Common myeloid progenitor, CD34-positive (primary cell): ENCODE results near the gene MYO5C.

Experiments used
- CTCF ChIA-PET: fragments of 350-600 bp; sonication (Branson Sonifier 250); formaldehyde crosslinking; loops from one replicate; lab custom pipeline; 2021; ENCODE audit warnings: antibody characterized with exemption; lab: Charles Lee
- POLR2A ChIA-PET: fragments of 350-600 bp; sonication (Branson Sonifier 250); formaldehyde crosslinking; loops from one replicate; lab custom pipeline; 2021; ENCODE audit warnings: antibody characterized with exemption; lab: Charles Lee
- DNase-seq, 3 donors: peaks; one replicate each; pipeline versions ENCODE4 v3.0.0 to v3.0.0-alpha.2; 2013
- H3K27ac ChIP-seq, 2 experiments: 1 replicate in 1 of 2; 2 replicates in 1 of 2; pipeline ENCODE4 v1.7.0; 2013; ENCODE audit warnings: inconsistent platforms in 2 of 2, low read length in 2 of 2, mild to moderate bottlenecking in 2 of 2, low read depth in 1 of 2, moderate library complexity in 1 of 2; ENCODE audit not compliant: severe bottlenecking in 2 of 2, insufficient read depth in 1 of 2, poor library complexity in 1 of 2
- H3K27me3 ChIP-seq, 5 experiments: replicated peaks in 2 of 5; 1 replicate in 3 of 5; 2 replicates in 2 of 5; pipeline versions ENCODE4 v1.6.1 to v1.7.0; 2013; ENCODE audit warnings: low read length in 4 of 5, mild to moderate bottlenecking in 2 of 5, moderate library complexity in 2 of 5, inconsistent platforms in 1 of 5; ENCODE audit not compliant: insufficient read depth in 5 of 5, control insufficient read depth in 4 of 5
- H3K36me3 ChIP-seq, 4 experiments: 1 replicate in 2 of 4; 2 replicates in 2 of 4; pipeline versions ENCODE4 v1.6.1 to v1.7.0; 2013; ENCODE audit warnings: low read length in 3 of 4, control low read depth in 1 of 4, mild to moderate bottlenecking in 1 of 4; ENCODE audit not compliant: control insufficient read depth in 4 of 4, insufficient read depth in 4 of 4
- H3K4me1 ChIP-seq, 4 experiments: 1 replicate in 3 of 4; 2 replicates in 1 of 4; pipeline versions ENCODE4 v1.6.1 to v1.7.1; 2013; ENCODE audit warnings: low read length in 3 of 4, mild to moderate bottlenecking in 3 of 4, control low read depth in 1 of 4, inconsistent platforms in 1 of 4, moderate library complexity in 1 of 4; ENCODE audit not compliant: control insufficient read depth in 4 of 4, insufficient read depth in 4 of 4; ENCODE audit errors: control extremely low read depth in 1 of 4
- H3K4me3 ChIP-seq, 7 experiments: 1 replicate in 4 of 7; 2 replicates in 3 of 7; pipeline versions ENCODE4 v1.5.1 to v1.7.0; 2013; ENCODE audit warnings: mild to moderate bottlenecking in 7 of 7, low read length in 6 of 7, moderate library complexity in 6 of 7, inconsistent platforms in 2 of 7, low read depth in 2 of 7, control low read depth in 1 of 7; ENCODE audit not compliant: insufficient read depth in 4 of 7, control insufficient read depth in 1 of 7; ENCODE audit errors: extremely low read depth in 1 of 7
- H3K9me3 ChIP-seq, 5 experiments: 1 replicate in 4 of 5; 2 replicates in 1 of 5; pipeline versions ENCODE4 v1.6.1 to v1.7.1; 2013; ENCODE audit warnings: low read length in 4 of 5, mild to moderate bottlenecking in 2 of 5, inconsistent platforms in 1 of 5, low read depth in 1 of 5, moderate library complexity in 1 of 5; ENCODE audit not compliant: control insufficient read depth in 4 of 5, insufficient read depth in 2 of 5; ENCODE audit errors: control extremely low read depth in 1 of 5
- WGBS: methylation state at CpG from one replicate; pipeline ENCODE4 v1.1.5; 2013; ENCODE audit not compliant: insufficient coverage; 5-methylcytosine and 5-hydroxymethylcytosine counted together

MYO5C gene

DNA sequence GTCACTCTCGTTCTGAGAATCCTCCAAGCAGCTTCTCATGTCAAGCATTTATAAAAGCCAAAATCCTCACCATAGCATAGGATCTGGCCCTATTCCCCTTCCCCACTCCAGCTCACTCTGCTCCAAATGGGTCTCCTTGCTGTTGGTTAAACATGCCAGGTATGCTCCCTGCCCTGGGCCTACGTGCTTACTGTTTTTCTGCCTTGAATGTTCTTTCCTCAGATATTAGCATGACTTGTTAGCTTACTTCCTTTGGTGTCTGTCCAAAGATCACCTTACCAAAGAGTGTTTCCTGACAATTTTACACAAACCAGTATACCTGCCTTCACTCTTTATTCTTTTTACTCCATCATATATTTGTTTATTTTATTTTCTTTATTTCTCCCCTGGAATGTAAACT, 33.1 kb upstream of the MYO5C start:
- 95% methylated on average over 2 of the region's 2 CpGs for WGBS
- Histone ChIP-seq H3K27me3 (no peaks in the 10 kb centered on the region), H3K4me3 (no peak overlapping the region), H3K4me1 (peaks cover 0 to 10% (median 7%) of the 10 kb centered on the region in 4 experiments), H3K9me3 (no peaks in the 10 kb centered on the region), H3K36me3 (peaks cover 3 to 26% (median 13%) of the 10 kb centered on the region in 4 experiments), H3K27ac (no peak overlapping the region)
- CTCF ChIA-PET, result interaction anchor here (1.0 to 1.5 kb wide), 4 partner anchors 14 to 406 kb away, joined by 3 to 5 read pairs (median 4); no protein-coding TSS in a partner anchor
- DNase-seq, result no peak
- POLR2A ChIA-PET, result no interaction called here

DNA sequence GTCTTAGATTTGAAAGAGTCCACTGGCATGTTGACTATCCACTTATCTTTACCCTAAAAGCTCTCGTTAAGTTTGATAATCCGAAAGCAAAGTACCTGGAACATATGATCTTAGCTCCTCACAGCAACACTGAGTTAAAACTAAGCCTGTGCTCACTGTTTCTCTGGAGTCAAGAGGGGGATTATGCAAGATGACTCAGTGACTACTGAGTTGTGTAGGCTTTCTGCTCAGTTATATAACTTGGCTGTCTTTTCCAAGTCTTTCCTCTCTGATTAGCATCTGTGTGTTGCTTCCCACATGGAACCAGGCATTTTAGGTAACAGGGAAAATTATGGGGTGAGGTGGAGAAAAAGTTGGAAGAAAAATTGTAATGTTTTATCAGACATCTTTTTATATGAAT, 31.2 kb upstream of the MYO5C start:
- DNase-seq, result no peak
- Histone ChIP-seq H3K27ac (no peak overlapping the region), H3K27me3 (no peaks in the 10 kb centered on the region), H3K4me1 (peaks cover 0 to 6% (median 6%) of the 10 kb centered on the region in 4 experiments), H3K4me3 (no peak overlapping the region), H3K9me3 (no peaks in the 10 kb centered on the region), H3K36me3 (peaks cover 3 to 37% (median 15%) of the 10 kb centered on the region in 4 experiments)
- 100% methylated on average over 2 of the region's 2 CpGs for WGBS
- POLR2A ChIA-PET, result no interaction called here
- CTCF ChIA-PET, result interaction anchor here (2.2 kb wide), 1 partner anchor 137 kb away, joined by 4 read pairs; no protein-coding TSS in a partner anchor

DNA sequence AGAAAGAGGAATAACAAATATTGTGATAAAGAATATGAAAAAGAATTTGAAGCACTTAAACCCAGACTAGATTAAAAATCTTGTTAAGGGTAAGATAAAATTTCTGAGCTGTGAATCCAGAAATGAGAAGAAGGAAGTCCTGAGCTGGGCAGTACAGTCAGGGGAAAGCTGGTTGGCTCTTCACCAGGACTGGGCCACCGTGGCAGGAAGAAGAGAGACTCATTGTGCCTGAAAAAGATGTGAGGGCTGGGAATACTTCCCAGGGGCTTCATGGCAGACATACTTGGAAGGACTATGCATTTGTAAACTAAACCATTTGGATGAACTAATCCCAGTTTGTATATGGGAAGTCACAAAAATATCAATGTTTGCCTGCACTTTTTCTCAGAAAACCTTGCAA, 28.5 kb upstream of the MYO5C start:
- H3K36me3 ChIP-seq, result peaks cover 11 to 45% (median 21%) of the 10 kb centered on the region in 4 experiments

DNA sequence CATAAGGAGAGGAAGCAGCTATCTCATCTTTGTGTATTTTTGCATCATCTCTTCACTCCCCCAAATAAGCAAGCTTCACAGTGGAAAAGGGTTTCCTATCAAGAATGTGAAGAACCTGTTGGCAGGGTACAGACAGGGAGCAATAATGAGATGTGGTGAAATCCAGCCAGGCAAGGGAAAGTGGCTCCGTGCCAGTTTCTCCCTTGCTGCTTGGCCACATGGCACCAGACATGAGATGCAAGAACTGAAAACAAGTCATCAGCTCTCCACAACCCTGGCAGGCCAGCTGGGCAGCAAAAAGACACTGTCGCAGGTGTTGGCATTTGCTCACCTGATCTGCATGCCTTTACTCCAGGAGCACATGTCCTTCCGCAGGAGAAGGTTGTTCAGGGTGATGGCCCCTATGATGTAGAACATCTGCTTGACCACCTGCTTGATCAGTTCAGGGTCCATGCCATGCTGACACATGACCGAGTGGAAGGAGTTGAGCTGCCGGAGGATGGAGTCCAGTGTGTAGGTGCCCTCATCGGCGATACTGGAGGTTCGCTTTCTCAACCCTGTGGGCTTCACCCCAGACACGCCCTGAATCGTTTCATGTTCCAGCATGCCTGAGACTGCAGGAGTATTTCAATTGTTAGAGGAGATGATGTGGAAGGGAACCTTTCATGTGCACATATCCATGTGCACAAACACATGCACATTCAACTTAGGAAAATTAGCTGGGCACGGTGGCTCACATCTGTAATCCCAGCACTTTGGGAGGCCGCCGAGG, 23.3 kb upstream of the MYO5C start:
- Histone ChIP-seq H3K36me3 (peaks cover 20 to 43% (median 27%) of the 10 kb centered on the region in 4 experiments), H3K9me3 (no peaks in the 10 kb centered on the region), H3K27me3 (no peaks in the 10 kb centered on the region), H3K4me3 (no peak overlapping the region), H3K27ac (no peak overlapping the region), H3K4me1 (no peaks in the 10 kb centered on the region)
- ChIA-PET POLR2A (interaction anchor here (0.6 kb wide), 1 partner anchor 27 kb away, joined by 4 read pairs; no protein-coding TSS in a partner anchor), CTCF (interaction anchor here (0.8 to 2.9 kb wide), 2 partner anchors 10 to 13 kb away, joined by 3 to 8 read pairs; no protein-coding TSS in a partner anchor)
- DNase-seq, result no peak
- 97% methylated on average over 11 of the region's 13 CpGs for WGBS

More for the DNA sequence above, 28.5 kb upstream of the MYO5C start:
- 67% methylated on average over 1 of the region's 1 CpG for WGBS
- no peaks in the 10 kb centered on the region for H3K27me3 ChIP-seq
- no peaks in the 10 kb centered on the region for H3K9me3 ChIP-seq
- POLR2A ChIA-PET, result interaction anchor here (0.7 kb wide), 1 partner anchor 56 kb away, joined by 3 read pairs; no protein-coding TSS in a partner anchor
- no peak overlapping the region for H3K4me3 ChIP-seq
- DNase-seq, result no peak
- no peaks in the 10 kb centered on the region for H3K4me1 ChIP-seq
- CTCF ChIA-PET, result interaction anchor here (0.6 to 0.9 kb wide), 2 partner anchors 53 to 67 kb away, joined by 3 read pairs; no protein-coding TSS in a partner anchor
- H3K27ac ChIP-seq, result no peak overlapping the region

DNA sequence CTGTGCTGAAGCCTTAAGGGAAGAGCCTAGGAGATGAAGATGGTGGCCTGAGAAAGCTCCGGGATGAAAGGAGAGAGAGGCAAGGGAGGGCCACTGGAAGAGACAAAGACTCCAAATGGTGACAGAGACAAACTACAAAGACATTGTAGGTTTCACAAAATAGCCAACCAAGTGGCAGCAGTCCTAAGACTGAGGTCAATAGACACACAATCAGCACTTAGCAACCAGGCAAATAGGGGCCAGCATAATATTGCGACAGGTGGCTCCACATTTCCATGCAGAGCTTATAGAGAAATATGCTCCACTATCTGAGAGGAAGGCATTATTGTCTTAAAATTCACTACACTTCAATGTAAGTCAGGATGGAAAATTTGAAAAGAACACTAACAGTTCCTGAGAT, 22.1 kb upstream of the MYO5C start:
- ChIA-PET CTCF (interaction anchor here (1.6 to 2.9 kb wide), 2 partner anchors 15 to 26 kb away, joined by 4 to 8 read pairs; no protein-coding TSS in a partner anchor), POLR2A (no interaction called here)
- no peak overlapping the region for H3K27ac ChIP-seq
- no peak overlapping the region for H3K4me3 ChIP-seq
- no peaks in the 10 kb centered on the region for H3K9me3 ChIP-seq
- H3K27me3 ChIP-seq, result no peaks in the 10 kb centered on the region
- no peaks in the 10 kb centered on the region for H3K4me1 ChIP-seq
- peaks cover 20 to 47% (median 29%) of the 10 kb centered on the region in 4 experiments for H3K36me3 ChIP-seq
- 90% methylated on average over 2 of the region's 2 CpGs for WGBS
- no peak for DNase-seq

DNA sequence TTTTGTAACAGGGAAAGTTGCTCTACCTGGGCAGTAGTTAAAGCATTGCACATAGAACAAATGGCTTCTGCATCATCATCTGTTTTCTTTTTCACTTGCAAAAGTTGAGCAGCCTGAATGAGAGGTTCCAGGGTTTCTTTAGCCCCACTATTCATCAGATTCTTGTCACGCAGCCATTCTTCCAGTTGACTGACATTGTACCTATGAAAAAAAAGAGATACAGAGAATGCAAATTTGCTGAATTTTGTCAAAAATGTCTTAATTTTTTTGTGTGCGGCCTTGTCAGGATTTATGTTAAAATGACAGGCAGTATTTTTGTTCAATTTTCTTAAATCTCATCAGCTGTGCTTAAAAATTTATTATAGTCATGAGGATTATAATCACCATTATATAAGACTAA, 21.4 kb upstream of the MYO5C start:
- H3K4me1 ChIP-seq, result no peaks in the 10 kb centered on the region
- ChIA-PET POLR2A (no interaction called here), CTCF (interaction anchor here (1.6 to 2.9 kb wide), 2 partner anchors 15 to 26 kb away, joined by 4 to 8 read pairs; no protein-coding TSS in a partner anchor)
- H3K9me3 ChIP-seq, result no peaks in the 10 kb centered on the region
- no CpG with 5 or more reads among the region's 2 CpGs for WGBS
- H3K27ac ChIP-seq, result no peak overlapping the region
- H3K4me3 ChIP-seq, result no peak overlapping the region
- peaks cover 20 to 44% (median 29%) of the 10 kb centered on the region in 4 experiments for H3K36me3 ChIP-seq
- DNase-seq, result no peak
- H3K27me3 ChIP-seq, result no peaks in the 10 kb centered on the region

DNA sequence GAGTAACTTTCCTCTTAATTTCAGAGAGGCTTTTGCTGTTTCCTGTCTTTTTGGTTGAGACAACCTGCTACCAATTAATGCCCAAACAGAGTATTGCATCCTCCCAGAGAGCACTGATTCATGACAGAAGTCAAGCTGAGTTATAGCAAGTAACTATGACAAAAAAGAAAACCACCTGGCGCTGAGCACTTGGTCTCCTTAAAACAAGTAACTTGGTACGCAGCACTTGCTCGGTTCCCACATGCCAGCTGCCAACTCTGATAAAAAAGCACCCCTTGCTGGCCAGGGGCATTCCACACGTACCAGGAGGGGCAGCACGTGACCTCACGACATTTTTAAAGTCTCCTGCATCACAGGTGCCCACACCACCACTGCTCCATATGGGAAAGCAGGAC, 13.5 kb upstream of the MYO5C start:
- Histone ChIP-seq H3K4me1 (no peaks in the 10 kb centered on the region), H3K36me3 (peaks cover 2 to 23% (median 8%) of the 10 kb centered on the region in 4 experiments), H3K27ac (no peak overlapping the region), H3K4me3 (no peak overlapping the region), H3K9me3 (no peaks in the 10 kb centered on the region), H3K27me3 (no peaks in the 10 kb centered on the region)
- no peak for DNase-seq
- ChIA-PET POLR2A (interaction anchor here (1.3 kb wide), 1 partner anchor 59 kb away, joined by 3 read pairs; no protein-coding TSS in a partner anchor), CTCF (interaction anchor here (1.3 kb wide), 1 partner anchor 10 kb away, joined by 3 read pairs; no protein-coding TSS in a partner anchor)
- WGBS, result 95% methylated on average over 6 of the region's 6 CpGs
